HL-60 (cell line): Measurements from ENCODE around the gene ANKDD1B.
"Not testable (repeated sequence)": the region's sequence is repeated elsewhere in the genome, so short reads cannot be mapped to it uniquely, and the experiment has no call there.

Experiments
- DNase-seq, 2 experiments: peaks; one replicate each; pipeline ENCODE4 v3.0.0-alpha.2; 2010 to 2020; ENCODE audit warnings: low read depth in 1 of 2, low spot score in 1 of 2
- H3K27ac ChIP-seq: fragments of 250-450 bp; sonication (Bioruptor Pico); replicated peaks from 2 replicates; pipeline ENCODE4 v1.5.1; 2020; ENCODE audit warnings: mild to moderate bottlenecking, moderate library complexity
- H3K27me3 ChIP-seq: fragments of 250-450 bp; sonication (Bioruptor Pico); 2 replicates; pipeline ENCODE4 v1.5.1; 2021; ENCODE audit warnings: mild to moderate bottlenecking, moderate library complexity; ENCODE audit not compliant: insufficient read depth, poor library complexity, severe bottlenecking
- H3K4me3 ChIP-seq: replicated peaks from 2 replicates; pipeline ENCODE4 v1.5.1; 2011; ENCODE audit warnings: mild to moderate bottlenecking, control low read depth, low read length; ENCODE audit not compliant: insufficient read depth
- GABPA ChIP-seq: IDR thresholded peaks from 2 replicates; pipeline ENCODE4 v1.6.1; 2012; ENCODE audit warnings: low read depth
- POLR2AphosphoS5 ChIP-seq: IDR thresholded peaks from 2 replicates; pipeline ENCODE4 v1.6.1; 2012; ENCODE audit warnings: low read depth
- SPI1 ChIP-seq: IDR thresholded peaks from 2 replicates; pipeline ENCODE4 v1.6.1; 2012; ENCODE audit warnings: low read depth, mild to moderate bottlenecking, borderline replicate concordance
- TF ChIP-seq, protein P1 (sequence below): IDR thresholded peaks from 2 replicates; pipeline ENCODE4 v1.6.1; 2012; ENCODE audit warnings: low read depth; ENCODE audit not compliant: insufficient replicate concordance
- TF ChIP-seq, protein P2 (sequence below): IDR thresholded peaks from one replicate; pipeline ENCODE4 v1.5.1; 2011; ENCODE audit warnings: low read length, control low read depth, inconsistent platforms; ENCODE audit not compliant: insufficient read depth

ANKDD1B gene

DNA sequence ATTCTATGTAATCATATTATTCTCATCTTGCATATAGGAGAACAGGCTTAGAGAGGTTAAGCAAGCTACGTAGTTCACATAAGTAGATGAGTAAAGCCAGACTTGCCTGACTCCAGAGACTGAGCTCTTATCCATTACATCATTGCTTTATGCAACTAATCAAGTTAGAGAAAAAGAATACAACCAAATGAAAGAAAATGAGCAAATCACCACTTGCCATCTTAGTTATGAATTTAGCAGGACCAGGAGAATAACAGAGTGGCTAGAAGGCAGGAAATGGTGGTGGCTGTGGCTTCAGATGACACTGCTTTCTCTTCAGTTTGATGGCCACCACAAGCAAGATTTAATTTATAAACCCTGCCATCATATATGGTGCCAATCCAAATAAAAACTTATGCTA lies 79.4 kb downstream of the ANKDD1B start:
- H3K4me3 ChIP-seq: no peak overlapping the region
- no peak for TF ChIP-seq GABPA
- TF ChIP-seq POLR2AphosphoS5: no peak
- TF ChIP-seq SPI1: no peak
- TF ChIP-seq, protein P1, sequence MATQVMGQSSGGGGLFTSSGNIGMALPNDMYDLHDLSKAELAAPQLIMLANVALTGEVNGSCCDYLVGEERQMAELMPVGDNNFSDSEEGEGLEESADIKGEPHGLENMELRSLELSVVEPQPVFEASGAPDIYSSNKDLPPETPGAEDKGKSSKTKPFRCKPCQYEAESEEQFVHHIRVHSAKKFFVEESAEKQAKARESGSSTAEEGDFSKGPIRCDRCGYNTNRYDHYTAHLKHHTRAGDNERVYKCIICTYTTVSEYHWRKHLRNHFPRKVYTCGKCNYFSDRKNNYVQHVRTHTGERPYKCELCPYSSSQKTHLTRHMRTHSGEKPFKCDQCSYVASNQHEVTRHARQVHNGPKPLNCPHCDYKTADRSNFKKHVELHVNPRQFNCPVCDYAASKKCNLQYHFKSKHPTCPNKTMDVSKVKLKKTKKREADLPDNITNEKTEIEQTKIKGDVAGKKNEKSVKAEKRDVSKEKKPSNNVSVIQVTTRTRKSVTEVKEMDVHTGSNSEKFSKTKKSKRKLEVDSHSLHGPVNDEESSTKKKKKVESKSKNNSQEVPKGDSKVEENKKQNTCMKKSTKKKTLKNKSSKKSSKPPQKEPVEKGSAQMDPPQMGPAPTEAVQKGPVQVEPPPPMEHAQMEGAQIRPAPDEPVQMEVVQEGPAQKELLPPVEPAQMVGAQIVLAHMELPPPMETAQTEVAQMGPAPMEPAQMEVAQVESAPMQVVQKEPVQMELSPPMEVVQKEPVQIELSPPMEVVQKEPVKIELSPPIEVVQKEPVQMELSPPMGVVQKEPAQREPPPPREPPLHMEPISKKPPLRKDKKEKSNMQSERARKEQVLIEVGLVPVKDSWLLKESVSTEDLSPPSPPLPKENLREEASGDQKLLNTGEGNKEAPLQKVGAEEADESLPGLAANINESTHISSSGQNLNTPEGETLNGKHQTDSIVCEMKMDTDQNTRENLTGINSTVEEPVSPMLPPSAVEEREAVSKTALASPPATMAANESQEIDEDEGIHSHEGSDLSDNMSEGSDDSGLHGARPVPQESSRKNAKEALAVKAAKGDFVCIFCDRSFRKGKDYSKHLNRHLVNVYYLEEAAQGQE: no peak
- TF ChIP-seq, protein P2, sequence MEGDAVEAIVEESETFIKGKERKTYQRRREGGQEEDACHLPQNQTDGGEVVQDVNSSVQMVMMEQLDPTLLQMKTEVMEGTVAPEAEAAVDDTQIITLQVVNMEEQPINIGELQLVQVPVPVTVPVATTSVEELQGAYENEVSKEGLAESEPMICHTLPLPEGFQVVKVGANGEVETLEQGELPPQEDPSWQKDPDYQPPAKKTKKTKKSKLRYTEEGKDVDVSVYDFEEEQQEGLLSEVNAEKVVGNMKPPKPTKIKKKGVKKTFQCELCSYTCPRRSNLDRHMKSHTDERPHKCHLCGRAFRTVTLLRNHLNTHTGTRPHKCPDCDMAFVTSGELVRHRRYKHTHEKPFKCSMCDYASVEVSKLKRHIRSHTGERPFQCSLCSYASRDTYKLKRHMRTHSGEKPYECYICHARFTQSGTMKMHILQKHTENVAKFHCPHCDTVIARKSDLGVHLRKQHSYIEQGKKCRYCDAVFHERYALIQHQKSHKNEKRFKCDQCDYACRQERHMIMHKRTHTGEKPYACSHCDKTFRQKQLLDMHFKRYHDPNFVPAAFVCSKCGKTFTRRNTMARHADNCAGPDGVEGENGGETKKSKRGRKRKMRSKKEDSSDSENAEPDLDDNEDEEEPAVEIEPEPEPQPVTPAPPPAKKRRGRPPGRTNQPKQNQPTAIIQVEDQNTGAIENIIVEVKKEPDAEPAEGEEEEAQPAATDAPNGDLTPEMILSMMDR: no peak
- no peak overlapping the region for H3K27ac ChIP-seq
- no peaks in the 10 kb centered on the region for H3K27me3 ChIP-seq
- DNase-seq: no peak

DNA sequence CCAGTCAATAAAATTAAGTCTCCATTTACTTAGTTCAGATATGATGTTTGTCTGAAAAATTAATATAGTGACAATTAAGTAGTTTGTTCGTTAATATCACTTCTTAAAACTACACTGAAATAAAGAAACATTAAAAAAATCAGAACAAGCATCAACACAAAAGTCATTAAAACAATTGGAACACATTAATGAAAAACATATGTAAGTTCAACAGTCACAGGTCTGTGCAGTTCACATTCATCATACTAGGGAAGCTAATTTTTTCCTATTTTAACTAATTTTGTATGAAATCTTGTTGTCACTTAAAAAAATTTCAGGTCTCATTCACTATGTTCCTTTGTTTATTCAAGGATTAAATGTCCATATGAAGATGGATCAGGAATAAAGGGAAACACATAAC lies 83.5 kb downstream of the ANKDD1B start:
- TF ChIP-seq, protein P2: no peak
- TF ChIP-seq GABPA (no peak), POLR2AphosphoS5 (no peak), SPI1 (no peak)
- TF ChIP-seq, protein P1: no peak
- DNase-seq: no peak
- Histone ChIP-seq H3K27me3 (no peaks in the 10 kb centered on the region), H3K4me3 (no peak overlapping the region), H3K27ac (no peak overlapping the region)

DNA sequence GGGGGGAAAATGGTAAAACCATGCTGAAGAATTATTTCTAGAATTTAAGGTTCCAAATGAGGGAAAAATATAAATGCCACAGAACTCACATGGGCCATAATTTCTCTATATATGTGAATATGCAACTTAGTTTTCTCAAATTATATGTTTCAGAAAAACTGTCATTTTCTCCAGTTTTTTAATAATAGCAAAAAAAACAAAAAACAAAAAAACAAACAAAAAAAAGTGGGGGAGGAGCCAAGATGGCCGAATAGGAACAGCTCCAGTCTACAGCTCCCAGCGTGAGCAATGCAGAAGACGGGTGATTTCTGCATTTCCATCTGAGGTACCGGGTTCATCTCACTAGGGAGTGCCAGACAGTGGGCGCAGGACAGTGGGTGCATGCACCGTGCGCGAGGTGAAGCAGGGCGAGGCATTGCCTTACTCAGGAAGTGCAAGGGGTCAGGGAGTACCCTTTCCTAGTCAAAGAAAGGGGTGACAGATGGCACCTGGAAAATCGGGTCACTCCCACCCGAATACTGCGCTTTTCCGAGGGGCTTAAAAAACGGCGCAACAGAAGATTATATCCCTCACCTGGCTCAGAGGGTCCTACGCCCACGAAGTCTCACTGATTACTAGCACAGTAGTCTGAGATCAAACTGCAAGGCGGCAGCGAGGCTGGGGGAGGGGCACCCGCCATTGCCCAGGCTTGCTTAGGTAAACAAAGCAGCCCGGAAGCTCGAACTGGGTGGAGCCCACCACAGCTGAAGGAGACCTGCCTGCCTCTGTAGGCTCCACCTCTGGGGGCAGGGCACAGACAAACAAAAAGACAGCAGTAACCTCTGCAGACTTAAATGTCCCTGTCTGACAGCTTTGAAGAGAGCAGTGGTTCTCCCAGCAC lies 84.5 kb downstream of the ANKDD1B start:
- H3K27ac ChIP-seq, H3K4me3 ChIP-seq, H3K27me3 ChIP-seq, DNase-seq: not testable (repeated sequence)

DNA sequence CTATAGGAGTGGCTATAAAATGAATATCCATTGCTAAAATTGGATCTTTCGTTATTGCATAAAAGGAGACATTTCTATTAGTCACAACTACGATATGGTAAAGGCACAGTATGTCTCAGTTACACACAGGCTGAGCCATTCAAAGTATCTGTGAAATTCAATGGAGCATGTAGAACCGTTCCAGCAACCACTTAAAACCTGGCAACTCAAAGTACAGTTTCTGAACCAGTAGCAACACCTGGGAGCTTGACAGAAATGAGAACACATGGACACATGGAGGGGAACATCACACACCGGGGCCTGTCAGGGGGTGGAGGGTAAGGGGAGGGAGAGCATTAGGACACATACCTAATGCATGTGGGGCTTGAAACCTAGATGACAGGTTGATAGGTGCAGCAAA lies 90.6 kb downstream of the ANKDD1B start:
- H3K27ac ChIP-seq: no peak overlapping the region
- H3K4me3 ChIP-seq: no peak overlapping the region
- no peak for TF ChIP-seq POLR2AphosphoS5
- TF ChIP-seq GABPA: no peak
- TF ChIP-seq, protein P1: no peak
- TF ChIP-seq SPI1: no peak
- TF ChIP-seq, protein P2: no peak
- no peaks in the 10 kb centered on the region for H3K27me3 ChIP-seq
- no peak for DNase-seq
